CD4-positive, alpha-beta T cell treated with Interleukin-10 for 1 hour (primary cell): ENCODE results near the gene FBXW4.

Experiments used
- DNase-seq: peaks from one replicate; pipeline ENCODE4 v3.0.0-alpha.2; 2020

The FBXW4 gene

DNA sequence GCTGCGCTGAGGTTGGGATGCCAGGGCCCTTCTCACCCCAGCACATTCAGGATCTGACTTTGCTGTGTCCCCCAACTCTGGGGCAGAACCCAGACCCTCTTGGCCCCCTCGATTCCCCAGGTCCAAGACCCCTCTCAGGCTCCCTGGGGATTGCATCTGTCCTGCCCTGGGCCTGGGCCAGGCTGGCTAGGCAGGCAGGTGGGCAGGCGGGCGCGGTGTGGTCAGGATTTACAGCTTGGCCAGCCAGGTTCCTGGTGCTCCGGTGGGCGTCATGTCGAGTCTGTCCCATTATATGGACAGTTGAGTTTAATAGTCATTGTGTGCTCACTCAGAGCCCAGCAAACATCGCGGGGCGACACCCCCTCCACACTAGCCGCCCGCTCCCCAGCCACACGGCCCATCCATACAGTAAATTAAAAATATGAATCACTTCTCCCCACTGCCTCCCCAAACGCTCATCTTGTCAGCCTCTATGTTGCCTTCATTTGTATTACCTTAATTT lies 130.4 kb downstream of the FBXW4 start:
- DNase-seq = no peak

DNA sequence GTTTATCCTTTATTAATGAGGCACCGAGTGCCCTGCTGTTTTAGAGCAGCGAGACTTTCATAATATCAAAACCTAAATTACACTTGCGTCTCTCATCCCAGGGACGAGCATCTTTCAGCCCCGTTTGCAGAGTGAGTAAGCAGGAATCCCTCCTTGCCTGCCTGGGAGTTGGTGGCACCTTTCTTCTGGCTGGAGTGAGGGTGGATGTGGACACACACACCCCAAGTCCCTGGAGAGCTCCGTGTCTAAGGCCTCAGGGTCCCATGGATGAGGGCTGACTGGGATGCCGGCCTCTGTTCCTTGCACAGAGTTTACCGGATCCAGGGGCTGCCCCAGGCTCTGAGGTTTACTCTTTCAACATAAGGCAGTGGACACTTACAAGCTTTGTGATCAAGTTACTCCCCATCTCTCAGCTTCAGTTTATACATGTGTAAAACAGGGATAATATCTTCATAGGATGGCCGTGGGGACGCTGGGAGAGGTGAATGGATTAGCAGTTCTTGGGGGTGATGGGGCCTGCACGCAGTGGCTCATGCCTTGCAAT lies 131.4 kb downstream of the FBXW4 start:
- DNase-seq = no peak

DNA sequence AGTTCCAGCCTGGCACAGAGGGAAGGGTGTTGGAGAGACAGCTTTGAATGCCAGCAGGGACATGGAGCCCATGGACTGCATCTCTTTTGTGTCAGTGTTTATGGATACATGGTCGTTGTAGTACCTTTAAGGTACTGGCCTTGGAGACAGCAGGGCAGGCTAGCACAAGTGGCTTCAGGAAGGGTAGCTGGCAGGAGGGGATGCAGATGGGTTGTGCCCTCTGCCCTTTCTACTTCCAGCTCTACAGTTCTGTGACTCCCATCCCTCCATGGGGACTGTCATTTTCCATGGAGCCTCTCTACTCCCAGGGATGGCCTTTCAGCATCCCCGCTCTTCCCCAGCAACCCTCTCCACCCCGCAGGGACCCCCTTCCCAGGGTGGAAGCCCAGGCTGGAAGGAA lies 132.0 kb downstream of the FBXW4 start:
- DNase-seq = no peak

DNA sequence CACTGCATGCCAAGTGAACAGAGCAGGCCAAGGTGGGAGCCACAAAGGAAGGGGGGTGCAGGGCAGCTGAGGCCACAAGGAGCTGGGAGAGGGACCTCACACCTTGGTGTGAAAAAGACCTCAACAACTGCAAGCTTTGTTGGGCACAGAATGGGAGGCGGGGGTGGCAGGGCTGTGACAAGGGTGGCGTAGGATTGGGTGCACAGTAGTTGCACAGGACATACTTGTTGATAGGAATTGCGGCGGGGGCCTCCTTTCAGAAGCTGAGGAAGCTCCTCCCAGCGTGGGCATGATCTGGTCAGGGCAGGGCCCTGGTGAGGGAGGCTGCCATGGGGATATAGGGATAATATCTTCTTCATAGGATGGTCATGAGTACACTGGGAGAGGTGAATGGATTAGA lies 132.7 kb downstream of the FBXW4 start:
- DNase-seq = no peak

DNA sequence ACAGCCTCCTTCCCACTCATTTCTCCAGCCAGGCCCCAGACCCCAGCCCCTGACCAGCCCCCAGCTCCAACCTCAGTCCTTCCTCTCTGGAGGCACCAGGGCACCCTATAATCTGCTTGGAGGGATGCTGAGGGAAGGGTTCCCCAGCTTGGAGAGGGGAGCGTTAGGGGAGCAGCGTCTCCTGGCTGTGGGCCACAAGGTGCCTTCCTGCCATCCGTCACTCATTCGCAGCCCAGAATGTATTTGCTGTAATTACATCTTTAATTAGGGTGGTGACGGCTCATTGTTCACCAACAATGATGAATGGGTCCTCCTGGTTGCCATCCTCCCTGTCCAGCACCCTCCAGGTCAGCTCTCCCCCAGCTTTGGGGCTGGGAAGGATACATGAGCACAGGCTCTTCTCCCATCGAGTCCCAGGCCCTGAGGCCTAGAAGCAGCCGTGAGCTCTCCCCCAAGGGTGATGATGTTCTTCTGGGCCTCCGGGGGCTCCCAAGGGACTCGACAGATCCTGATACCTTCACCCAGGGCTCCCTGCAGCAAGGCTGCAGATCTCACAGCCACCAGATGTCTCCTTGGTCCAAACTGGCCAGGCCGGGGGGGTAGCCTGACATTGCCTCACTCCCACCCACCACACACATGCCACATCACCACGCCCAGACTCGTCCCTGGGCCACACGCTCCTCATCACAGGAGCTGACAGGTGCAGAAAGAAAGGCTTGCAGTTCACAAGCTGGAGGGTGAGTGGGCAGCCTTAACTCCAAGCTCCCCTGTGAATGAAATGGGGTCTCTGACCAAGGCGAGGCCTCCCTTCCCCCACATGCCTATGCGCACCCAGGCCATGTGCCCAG lies 133.7 kb downstream of the FBXW4 start:
- DNase-seq = no peak
